T-helper 22 cell (primary cell): ENCODE measurements around the gene LINGO1.

Experiments
- DNase-seq: peaks from one replicate; pipeline ENCODE4 v3.0.0-alpha.2; 2020; ENCODE audit warnings: low read depth

Gene LINGO1

GRCh38 chr15:77571741-77572140 lies 61.0 kb downstream of the LINGO1 start:
- DNase-seq = no peak

GRCh38 chr15:77571181-77571580 lies 61.5 kb downstream of the LINGO1 start:
- no peak for DNase-seq

GRCh38 chr15:77569729-77570125 lies 63.0 kb downstream of the LINGO1 start:
- no peak for DNase-seq

GRCh38 chr15:77568973-77569728 lies 63.6 kb downstream of the LINGO1 start:
- DNase-seq = no peak

- no peak for DNase-seq
Measured at GRCh38 chr15:77568014-77568972, 64.4 kb downstream of the LINGO1 start.

- no peak for DNase-seq
Measured at GRCh38 chr15:77567202-77567601, 65.5 kb downstream of the LINGO1 start.

GRCh38 chr15:77566092-77566491 lies 66.6 kb downstream of the LINGO1 start:
- DNase-seq = no peak

GRCh38 chr15:77565378-77565915 lies 67.3 kb downstream of the LINGO1 start:
- DNase-seq = no peak

GRCh38 chr15:77564938-77565337 lies 67.8 kb downstream of the LINGO1 start:
- DNase-seq = no peak

- no peak for DNase-seq
Measured at GRCh38 chr15:77564341-77564740, 68.4 kb downstream of the LINGO1 start.

GRCh38 chr15:77563623-77564156 lies 69.0 kb downstream of the LINGO1 start:
- DNase-seq = no peak
